Astrocyte of the hippocampus (primary cell): Measurements from ENCODE around the gene REEP6.

Experiments used
- DNase-seq: peaks from one replicate; pipeline ENCODE4 v3.0.0; 2011; ENCODE audit warnings: low read depth, low spot score

Gene REEP6

GRCh38 chr19:1491114-1491848, at the start of gene REEP6:
Gene REEP6, plus strand, starts transcription at chr19:1491181. Its CDS starts 89 bp downstream, at chr19:1491270.
- no peak for DNase-seq

GRCh38 chr19:1441677-1442438, 49.1 kb upstream of the REEP6 start:
- DNase-seq = no peak

GRCh38 chr19:1445185-1445931, 45.6 kb upstream of the REEP6 start:
- peak; percentile 88 for DNase-seq

- DNase-seq = peak; percentile 86
Measured at GRCh38 chr19:1445932-1446712, 44.9 kb upstream of the REEP6 start.

- peak; percentile 50 for DNase-seq
Measured at GRCh38 chr19:1446713-1447481, 44.1 kb upstream of the REEP6 start.

- DNase-seq = no peak
Measured at GRCh38 chr19:1447504-1447903, 43.5 kb upstream of the REEP6 start.

GRCh38 chr19:1447944-1448343, 43.0 kb upstream of the REEP6 start:
- DNase-seq = no peak

- DNase-seq = peak; percentile 89
Measured at GRCh38 chr19:1449467-1450442, 41.2 kb upstream of the REEP6 start, which contains the start of gene APC2. Gene APC2, plus strand, starts transcription at chr19:1450121. Its CDS starts 2,881 bp downstream, at chr19:1453002.

GRCh38 chr19:1450735-1451731, 39.9 kb upstream of the REEP6 start:
- no peak for DNase-seq

- peak; percentile 51 for DNase-seq
Measured at GRCh38 chr19:1451916-1452801, 38.8 kb upstream of the REEP6 start.

- DNase-seq = no peak
Measured at GRCh38 chr19:1452802-1453524, 38.0 kb upstream of the REEP6 start.

- DNase-seq = peak; percentile 71
Measured at GRCh38 chr19:1453525-1454364, 37.2 kb upstream of the REEP6 start.

- no peak for DNase-seq
Measured at GRCh38 chr19:1455002-1455335, 36.0 kb upstream of the REEP6 start.

GRCh38 chr19:1455336-1456120, 35.5 kb upstream of the REEP6 start:
- DNase-seq = peak; percentile 49
